Measurements from ENCODE around the gene CRYAA.
"Not testable (repeated sequence)": the region's sequence is repeated elsewhere in the genome, so short reads cannot be mapped to it uniquely, and the experiment has no call there.

Gene CRYAA

GRCh38 chr21:43168708-43169107 lies at the start of gene CRYAA:
CRYAA (plus strand) TSS chr21:43169008; CDS start chr21:43169100, 92 bp downstream.
- DNase-seq, result not testable (repeated sequence)

GRCh38 chr21:43130094-43130493 lies 38.7 kb upstream of the CRYAA start:
- DNase-seq, result not testable (repeated sequence)

- not testable (repeated sequence) for DNase-seq
These were observed 34.3 kb upstream of the CRYAA start for GRCh38 chr21:43134520-43134919.

GRCh38 chr21:43138944-43139343 lies 29.9 kb upstream of the CRYAA start:
- not testable (repeated sequence) for DNase-seq

- not testable (repeated sequence) for DNase-seq
These were observed 27.4 kb upstream of the CRYAA start for GRCh38 chr21:43141407-43141806.

- DNase-seq, result not testable (repeated sequence)
These were observed 22.2 kb upstream of the CRYAA start for GRCh38 chr21:43146637-43147036.

GRCh38 chr21:43147999-43148398 lies 20.8 kb upstream of the CRYAA start:
- DNase-seq, result not testable (repeated sequence)

- not testable (repeated sequence) for DNase-seq
These were observed 19.5 kb upstream of the CRYAA start for GRCh38 chr21:43149344-43149743.

- not testable (repeated sequence) for DNase-seq
These were observed 15.2 kb upstream of the CRYAA start for GRCh38 chr21:43153601-43154000.

- DNase-seq, result not testable (repeated sequence)
These were observed 9.3 kb upstream of the CRYAA start for GRCh38 chr21:43159279-43160175.

- not testable (repeated sequence) for DNase-seq
These were observed 6.7 kb upstream of the CRYAA start for GRCh38 chr21:43161826-43162707.

GRCh38 chr21:43162708-43163205 lies 6.1 kb upstream of the CRYAA start:
- DNase-seq, result not testable (repeated sequence)

GRCh38 chr21:43164823-43165222 lies 4.0 kb upstream of the CRYAA start:
- DNase-seq, result not testable (repeated sequence)

GRCh38 chr21:43165734-43166133 lies 3.1 kb upstream of the CRYAA start:
- not testable (repeated sequence) for DNase-seq

GRCh38 chr21:43169230-43169886 lies 550 bp downstream of the CRYAA start:
- DNase-seq, result not testable (repeated sequence)

- not testable (repeated sequence) for DNase-seq
These were observed 1.1 kb downstream of the CRYAA start for GRCh38 chr21:43169891-43170290.

GRCh38 chr21:43172812-43173211 lies 4.0 kb downstream of the CRYAA start:
- not testable (repeated sequence) for DNase-seq

- not testable (repeated sequence) for DNase-seq
These were observed 4.6 kb downstream of the CRYAA start for GRCh38 chr21:43173438-43173837.

GRCh38 chr21:43173930-43174329 lies 5.1 kb downstream of the CRYAA start:
- DNase-seq, result peak; percentile 10

- not testable (repeated sequence) for DNase-seq
These were observed 6.2 kb downstream of the CRYAA start for GRCh38 chr21:43174998-43175397.

- not testable (repeated sequence) for DNase-seq
These were observed 7.8 kb downstream of the CRYAA start for GRCh38 chr21:43176621-43177020.
